NCI-H82 treated with DMSO at 0.1 percent for 48 hours (cell line): ENCODE results near the gene PLP2.
"Not testable (repeated sequence)": the region's sequence is repeated elsewhere in the genome, so short reads cannot be mapped to it uniquely, and the experiment has no call there.

ENCODE experiments used
- DNase-seq: peaks from one replicate; lab custom pipeline; 2025; ENCODE audit not compliant: unreplicated experiment; lab: John Stamatoyannopoulos, UW

PLP2 gene, protein sequence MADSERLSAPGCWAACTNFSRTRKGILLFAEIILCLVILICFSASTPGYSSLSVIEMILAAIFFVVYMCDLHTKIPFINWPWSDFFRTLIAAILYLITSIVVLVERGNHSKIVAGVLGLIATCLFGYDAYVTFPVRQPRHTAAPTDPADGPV

GRCh38 chrX:49171752-49172279, at the start of gene PLP2:
Gene PLP2, plus strand, starts transcription at chrX:49171898. Its CDS starts 103 bp downstream, at chrX:49172001.
- no peak for DNase-seq

DNA sequence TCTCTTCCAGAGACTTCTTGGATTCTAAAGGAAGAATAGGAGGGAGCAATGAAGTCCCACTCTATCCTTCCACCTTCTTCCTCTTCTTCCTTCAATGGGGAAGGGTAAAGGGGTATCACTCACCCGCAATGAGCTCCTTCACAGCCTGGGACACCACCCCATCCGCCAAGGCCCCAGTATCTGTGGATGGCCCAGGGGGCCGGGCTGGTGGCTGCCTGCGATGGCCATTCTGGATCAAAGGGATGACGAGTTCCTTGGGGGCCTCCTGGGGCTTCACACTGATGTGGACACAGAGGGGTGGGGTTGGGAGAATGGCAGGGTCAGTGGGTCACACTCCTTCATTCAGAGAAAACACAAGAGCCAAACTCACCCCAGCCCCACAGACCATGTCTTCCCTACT, 49.2 kb upstream of the PLP2 start:
- no peak for DNase-seq

GRCh38 chrX:49127742-49128258, 43.9 kb upstream of the PLP2 start:
- not testable (repeated sequence) for DNase-seq

- no peak for DNase-seq
These were observed 42.3 kb upstream of the PLP2 start for GRCh38 chrX:49129427-49129826.

DNA sequence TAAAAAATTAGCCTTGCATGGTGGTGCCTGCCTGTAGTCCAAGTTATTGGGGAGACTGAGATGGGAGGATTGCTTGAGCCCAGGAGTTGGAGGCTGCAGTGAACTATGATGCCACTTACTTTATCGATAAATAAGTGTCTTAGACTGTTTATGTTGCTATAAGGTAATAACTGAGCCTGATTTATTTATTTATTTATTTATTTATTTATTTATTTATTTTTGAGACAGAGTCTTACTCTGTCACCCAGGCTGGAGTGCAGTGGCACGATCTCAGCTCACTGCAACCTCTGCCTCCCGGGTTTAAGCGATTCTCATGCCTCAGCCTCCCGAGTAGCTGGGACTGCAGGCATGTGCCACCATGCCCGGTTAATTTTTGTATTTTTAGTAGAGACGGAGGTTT, 39.4 kb upstream of the PLP2 start:
- DNase-seq, result not testable (repeated sequence)

- DNase-seq, result no peak
These were observed 37.9 kb upstream of the PLP2 start for GRCh38 chrX:49133759-49134158.

DNA sequence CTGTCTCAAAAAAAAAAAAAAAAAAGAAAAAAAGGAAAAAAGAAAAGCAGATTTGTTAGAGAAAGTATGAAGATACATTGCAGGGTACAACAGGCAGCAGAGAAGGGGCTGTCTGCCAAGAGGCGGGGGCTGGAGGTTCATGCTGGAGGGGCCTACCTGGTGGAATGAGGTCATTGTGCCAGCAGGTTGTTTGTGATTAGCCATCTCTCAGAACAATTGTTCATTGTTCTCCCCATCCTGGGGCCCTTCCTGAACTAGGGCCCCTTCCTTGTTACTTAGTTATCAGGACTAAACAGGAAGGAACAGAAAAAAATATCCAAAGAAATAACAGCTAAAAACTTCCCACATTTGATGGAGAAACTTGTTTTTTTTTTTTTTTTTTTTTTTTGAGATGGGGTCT, 34.2 kb upstream of the PLP2 start:
- no peak for DNase-seq

- no peak for DNase-seq
These were observed 32.0 kb upstream of the PLP2 start for GRCh38 chrX:49139713-49140112.

GRCh38 chrX:49142264-49142663, 29.4 kb upstream of the PLP2 start:
- DNase-seq, result not testable (repeated sequence)

GRCh38 chrX:49143154-49143553, 28.5 kb upstream of the PLP2 start:
- DNase-seq, result not testable (repeated sequence)

DNA sequence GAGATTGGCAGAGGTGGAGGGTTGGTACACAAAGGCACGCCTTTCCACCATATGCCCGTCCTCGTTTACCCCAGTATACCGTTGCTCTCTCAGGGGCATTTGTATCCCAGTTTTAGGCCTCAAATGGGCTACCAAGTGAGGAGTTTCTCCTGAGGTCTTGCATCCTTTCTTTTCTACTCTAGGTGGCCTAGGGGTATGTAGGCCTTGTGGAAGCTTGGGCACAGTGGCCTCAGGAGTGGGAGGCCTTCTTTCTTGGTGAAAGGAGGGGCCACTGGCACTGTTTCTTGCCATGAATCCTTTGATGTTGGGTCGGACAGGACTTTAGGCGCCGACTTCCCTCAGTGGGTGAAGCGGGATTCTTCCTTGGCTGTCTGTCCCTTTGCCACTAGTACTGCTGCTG, 24.4 kb upstream of the PLP2 start:
- DNase-seq, result no peak

- no peak for DNase-seq
These were observed 23.8 kb upstream of the PLP2 start for GRCh38 chrX:49147936-49148335.

DNA sequence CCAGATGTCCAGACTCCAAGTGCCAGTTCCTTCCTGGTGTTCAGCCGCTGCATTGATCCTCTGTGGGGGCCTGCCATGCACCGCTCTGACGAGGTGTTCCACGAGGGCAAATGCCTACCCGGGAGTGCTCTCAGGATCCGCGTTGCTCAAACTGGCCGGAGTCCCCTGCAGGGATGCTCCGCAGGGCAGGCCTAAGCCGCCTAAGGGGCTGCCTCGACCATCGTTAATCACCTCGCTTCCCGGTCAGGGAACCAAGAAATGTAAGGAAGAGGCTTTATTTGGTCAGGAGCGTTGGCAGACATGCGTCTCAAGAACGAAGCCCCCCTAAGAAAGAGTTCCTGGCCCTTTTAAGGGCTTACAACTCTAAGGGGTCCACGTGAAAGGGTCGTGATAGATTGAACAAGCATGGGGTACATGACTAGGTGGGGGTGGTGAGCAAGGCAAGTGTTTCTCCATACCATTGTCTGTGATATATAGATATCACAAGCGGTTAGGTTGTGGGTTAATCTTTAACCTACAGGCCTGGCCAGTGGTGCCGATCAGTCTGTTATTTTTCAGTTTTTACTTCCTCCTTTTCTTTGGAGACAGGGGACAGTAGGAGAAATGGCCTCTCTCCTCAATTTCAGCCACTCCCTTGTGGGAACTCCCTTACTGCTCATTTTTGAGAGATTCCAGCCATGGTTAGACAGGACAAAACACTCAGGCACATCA, 23.2 kb upstream of the PLP2 start:
- DNase-seq, result not testable (repeated sequence)

DNA sequence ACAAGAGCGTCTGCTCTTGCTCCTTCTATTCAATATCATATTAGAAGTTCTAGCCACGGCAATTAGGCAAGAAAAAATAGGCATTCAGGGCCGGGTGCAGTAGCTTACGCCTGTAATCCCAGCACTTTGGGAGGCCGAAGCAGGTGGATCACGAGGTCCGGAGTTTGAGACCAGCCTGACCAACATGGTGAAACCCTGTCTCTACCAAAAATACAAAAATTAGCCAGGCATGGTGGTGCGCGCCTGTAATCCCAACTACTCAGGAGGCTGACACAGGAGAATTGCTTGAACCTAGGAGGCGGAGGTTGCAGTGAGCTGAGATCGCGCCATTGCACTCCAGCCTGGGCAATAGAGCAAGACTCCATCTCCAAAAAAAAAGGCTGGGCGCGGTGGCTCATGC, 22.4 kb upstream of the PLP2 start:
- DNase-seq, result not testable (repeated sequence)

DNA sequence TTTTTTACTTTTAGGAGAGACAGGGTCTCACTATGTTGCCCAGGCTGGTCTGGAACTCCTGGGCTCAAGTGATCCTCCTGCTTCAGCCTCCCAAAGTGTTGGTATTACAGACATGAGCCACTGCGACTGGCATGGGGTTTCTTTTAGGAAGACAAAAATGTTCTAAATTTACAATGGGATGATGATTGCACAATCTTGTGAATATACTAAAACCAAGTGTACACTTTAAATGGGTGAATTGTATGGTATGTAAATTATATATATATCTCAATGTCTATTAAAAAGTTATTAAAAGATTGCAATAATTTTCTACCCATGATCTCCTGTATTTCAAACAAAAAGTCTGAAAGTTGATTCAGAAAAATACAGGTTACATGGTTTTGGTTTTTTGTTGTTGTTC, 18.2 kb upstream of the PLP2 start:
- DNase-seq, result no peak

GRCh38 chrX:49155243-49155899, 16.3 kb upstream of the PLP2 start:
- DNase-seq, result peak; percentile 70

DNA sequence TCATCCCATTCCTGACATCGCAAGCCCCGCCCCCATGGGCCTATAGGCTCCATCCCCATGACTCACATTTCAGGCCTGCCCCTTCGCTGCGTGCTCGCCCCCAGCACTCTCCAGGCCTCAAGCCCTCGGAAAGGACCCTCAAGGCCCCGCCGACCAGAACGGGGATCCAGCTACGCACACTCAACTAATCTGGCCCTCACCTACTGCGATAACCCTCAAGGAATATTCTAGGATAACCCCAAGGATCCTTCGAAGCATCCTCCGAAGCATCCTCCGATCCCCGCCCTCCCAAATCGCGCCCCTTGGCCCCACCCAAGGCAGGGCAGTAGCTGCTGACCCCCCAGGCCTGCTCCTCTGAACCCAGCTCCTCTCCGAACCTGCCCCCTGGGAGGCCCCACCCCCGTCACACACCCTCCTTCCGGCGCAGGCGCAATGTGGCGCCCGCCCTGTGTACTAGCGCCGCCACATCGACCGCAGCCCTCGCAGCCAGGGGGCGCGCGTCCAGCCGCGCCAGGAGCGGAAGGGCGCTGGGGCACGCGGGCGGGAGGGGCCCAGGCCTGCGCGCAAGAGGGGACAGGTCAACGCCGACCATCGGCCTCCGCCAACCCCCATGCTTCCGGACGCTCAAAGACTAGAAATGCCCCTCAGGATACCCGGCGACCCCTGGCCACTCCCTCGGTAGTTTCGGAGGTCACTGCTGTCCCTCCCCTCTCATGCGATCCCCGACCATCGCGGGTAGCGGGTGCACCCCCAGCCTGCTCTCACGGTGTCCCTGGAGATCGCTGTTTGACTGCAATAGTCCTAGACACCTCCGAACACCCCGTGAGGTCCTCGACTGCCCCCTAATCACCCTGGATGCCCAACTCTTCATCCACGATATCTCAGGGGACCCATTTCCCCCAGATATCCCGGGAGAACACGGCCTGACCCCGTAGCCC, 15.5 kb upstream of the PLP2 start:
- peak; percentile 77 for DNase-seq

DNA sequence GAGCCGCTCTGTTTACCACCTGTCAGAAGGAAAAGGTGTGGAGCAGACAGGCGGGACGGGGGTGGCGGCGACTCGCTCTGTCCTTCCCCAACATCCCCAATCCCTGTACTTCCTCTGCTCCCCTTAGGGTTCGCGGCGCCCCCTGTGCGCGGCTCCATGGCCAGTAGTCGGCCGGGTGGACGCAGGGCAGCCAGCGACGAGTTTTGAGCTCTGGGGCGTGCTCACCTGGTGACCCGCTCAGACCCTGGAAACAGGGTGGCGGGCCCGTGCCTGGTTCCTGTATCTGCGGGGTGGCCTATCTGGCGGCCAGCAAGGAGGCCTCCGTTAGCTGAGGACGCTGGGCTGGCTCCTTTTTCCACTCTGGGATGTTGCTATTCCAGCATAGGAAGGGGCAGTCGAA, 14.5 kb upstream of the PLP2 start:
- DNase-seq, result no peak

- no peak for DNase-seq
These were observed 10.8 kb upstream of the PLP2 start for GRCh38 chrX:49160908-49161307.

DNA sequence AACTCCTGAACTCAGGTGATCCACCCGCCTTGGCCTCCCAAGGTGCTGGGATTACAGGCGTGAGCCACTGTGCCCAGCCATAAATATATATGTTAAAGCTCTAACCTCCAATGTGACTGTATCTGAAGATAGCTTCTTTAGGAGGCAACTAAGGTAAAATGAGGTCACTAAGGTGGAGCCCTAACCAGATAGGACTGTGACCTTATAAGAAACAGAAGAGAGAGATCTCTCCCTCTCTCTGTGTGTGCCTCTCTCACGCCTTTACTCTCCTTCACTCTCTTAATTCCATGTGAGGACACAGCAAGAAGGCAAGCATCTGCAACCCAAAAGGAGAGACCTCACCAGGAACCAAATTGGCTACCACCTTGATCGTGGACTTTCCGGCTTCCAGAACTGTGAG, 10.1 kb upstream of the PLP2 start:
- DNase-seq, result no peak

- no peak for DNase-seq
These were observed 9.1 kb upstream of the PLP2 start, which contains the start of gene MAGIX for GRCh38 chrX:49162620-49163019. Gene MAGIX, plus strand, starts transcription at chrX:49162758. Its CDS starts 132 bp downstream, at chrX:49162890.
